ENCODE data around the gene NTRK2.

NTRK2 gene

GRCh38 chr9:84953252-84953773 is 283.8 kb downstream of the NTRK2 start:
- no peak overlapping the region for H3K4me2 ChIP-seq (ENCODE audit: low read length)
- no peaks in the 10 kb centered on the region for H3K79me2 ChIP-seq
- H3K4me1 ChIP-seq: no peaks in the 10 kb centered on the region
- no peak for TF ChIP-seq CTCF (IDR thresholded peaks at IDR 0.05)
- no peak overlapping the region for H3K4me3 ChIP-seq (ENCODE audit: low read depth, low read length)
- H2AFZ ChIP-seq: no peak overlapping the region
- H3K27ac ChIP-seq: no peak overlapping the region
- no peaks in the 10 kb centered on the region for H3K36me3 ChIP-seq (ENCODE audit: control insufficient read depth, insufficient read depth, low read length)
- no peaks in the 10 kb centered on the region for H3K9me3 ChIP-seq (ENCODE audit: control insufficient read depth, low read length)
- no peak overlapping the region for H3K9ac ChIP-seq
- no peaks in the 10 kb centered on the region for H3K27me3 ChIP-seq (ENCODE audit: control insufficient read depth, insufficient read depth, low read length)

DNA sequence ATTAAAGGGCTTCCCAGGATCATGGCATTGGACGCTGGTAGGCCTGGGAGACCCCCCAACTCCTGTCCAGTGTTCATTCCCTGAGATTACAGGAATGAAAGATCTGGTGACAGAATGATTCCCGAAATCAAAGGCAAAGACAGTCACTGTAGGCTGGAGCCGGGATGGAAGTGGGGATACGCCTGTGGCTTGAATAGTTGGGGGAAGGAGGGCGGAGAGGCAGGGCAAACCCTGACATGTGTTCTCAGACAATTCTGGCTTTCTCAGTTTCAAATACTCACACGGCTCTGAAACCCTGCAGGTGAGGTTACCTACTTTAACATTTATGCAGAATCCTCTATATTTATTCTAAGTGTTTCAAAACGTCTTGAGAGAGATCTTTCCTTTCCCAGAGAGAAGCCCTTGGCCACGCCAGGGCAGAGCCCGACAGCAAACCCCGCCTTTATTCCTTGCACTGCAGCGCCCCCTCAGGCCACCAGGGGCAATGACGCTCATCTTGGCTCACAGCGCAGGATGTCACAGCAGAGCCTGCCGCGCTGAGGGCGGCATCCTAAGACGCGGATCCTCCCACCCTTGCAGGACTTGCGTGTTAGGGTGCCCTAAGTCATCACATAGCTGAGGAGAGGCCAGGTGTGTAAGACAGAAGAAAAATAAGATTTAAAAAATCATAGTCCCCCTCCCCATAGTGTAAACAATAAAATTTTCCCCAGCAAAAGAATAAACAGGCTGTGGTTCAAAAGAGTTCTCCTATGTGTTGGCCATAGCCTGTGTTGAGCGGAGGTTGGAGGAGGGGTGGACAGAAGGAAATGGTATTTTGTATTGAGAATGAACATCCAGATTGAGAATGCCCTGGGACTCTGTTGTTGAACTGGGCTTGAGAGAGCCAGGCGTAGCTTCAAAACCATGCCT is 284.5 kb downstream of the NTRK2 start:
- H3K4me2 ChIP-seq (ENCODE audit: low read length): no peak overlapping the region
- H3K27me3 ChIP-seq (ENCODE audit: control insufficient read depth, insufficient read depth, low read length): no peaks in the 10 kb centered on the region
- no peaks in the 10 kb centered on the region for H3K9me3 ChIP-seq (ENCODE audit: control insufficient read depth, low read length)
- H3K36me3 ChIP-seq (ENCODE audit: control insufficient read depth, insufficient read depth, low read length): no peaks in the 10 kb centered on the region
- no peak overlapping the region for H3K9ac ChIP-seq
- no peak overlapping the region for H3K4me3 ChIP-seq (ENCODE audit: low read depth, low read length)
- no peaks in the 10 kb centered on the region for H3K79me2 ChIP-seq
- peak; percentile 79 for TF ChIP-seq CTCF (IDR thresholded peaks at IDR 0.05)
- peak overlapping the region; percentile 16 for H2AFZ ChIP-seq
- H3K27ac ChIP-seq: no peak overlapping the region
- no peaks in the 10 kb centered on the region for H3K4me1 ChIP-seq

DNA sequence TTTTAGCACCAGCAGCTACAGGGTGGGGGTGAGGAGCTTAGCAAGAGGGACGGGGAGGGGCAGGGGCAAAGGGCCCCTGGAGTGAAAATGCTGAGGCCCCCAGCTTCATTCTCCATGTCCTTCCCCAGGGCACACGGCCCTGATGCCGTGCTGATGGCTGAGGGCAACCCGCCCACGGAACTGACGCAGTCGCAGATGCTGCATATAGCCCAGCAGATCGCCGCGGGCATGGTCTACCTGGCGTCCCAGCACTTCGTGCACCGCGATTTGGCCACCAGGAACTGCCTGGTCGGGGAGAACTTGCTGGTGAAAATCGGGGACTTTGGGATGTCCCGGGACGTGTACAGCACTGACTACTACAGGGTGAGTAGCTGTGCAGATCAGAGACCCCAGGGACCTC is 285.6 kb downstream of the NTRK2 start:
- no peak overlapping the region for H3K4me3 ChIP-seq (ENCODE audit: low read depth, low read length)
- no peak overlapping the region for H3K9ac ChIP-seq
- H3K4me1 ChIP-seq: no peaks in the 10 kb centered on the region
- H2AFZ ChIP-seq: no peak overlapping the region
- H3K79me2 ChIP-seq: no peaks in the 10 kb centered on the region
- no peak for TF ChIP-seq CTCF (IDR thresholded peaks at IDR 0.05)
- H3K4me2 ChIP-seq (ENCODE audit: low read length): no peak overlapping the region
- no peaks in the 10 kb centered on the region for H3K27me3 ChIP-seq (ENCODE audit: control insufficient read depth, insufficient read depth, low read length)
- no peaks in the 10 kb centered on the region for H3K9me3 ChIP-seq (ENCODE audit: control insufficient read depth, low read length)
- H3K36me3 ChIP-seq (ENCODE audit: control insufficient read depth, insufficient read depth, low read length): no peaks in the 10 kb centered on the region
- no peak overlapping the region for H3K27ac ChIP-seq

GRCh38 chr9:84955971-84956370 is 286.4 kb downstream of the NTRK2 start:
- Histone ChIP-seq H3K9ac (no peak overlapping the region), H3K4me3 (ENCODE audit: low read depth, low read length) (no peak overlapping the region), H2AFZ (no peak overlapping the region), H3K27me3 (ENCODE audit: control insufficient read depth, insufficient read depth, low read length) (no peaks in the 10 kb centered on the region), H3K36me3 (ENCODE audit: control insufficient read depth, insufficient read depth, low read length) (no peaks in the 10 kb centered on the region), H3K4me1 (no peaks in the 10 kb centered on the region), H3K9me3 (ENCODE audit: control insufficient read depth, low read length) (no peaks in the 10 kb centered on the region), H3K79me2 (no peaks in the 10 kb centered on the region), H3K4me2 (ENCODE audit: low read length) (no peak overlapping the region), H3K27ac (no peak overlapping the region)
- TF ChIP-seq CTCF (IDR thresholded peaks at IDR 0.05): no peak
